Fibroblast of villous mesenchyme (primary cell): ENCODE results near the gene CBFA2T3. TPM values are rescaled to one million over a fixed set of nuclear protein-coding genes. Genes with fewer than 3 reads are reported as not detected.

Experiments
- total RNA-seq: library from RNA; depleted of rRNA; stranded (reverse); fragments of >200 nt; gene quantifications from 2 replicates; pipeline ENCODE4 v1.2.3, GENCODE V29; 2012

The CBFA2T3 gene
- total RNA-seq, 1 donor = not detected

Other genes starting within 250 kb of the CBFA2T3 start
- gene PIEZO1, start 192.0 kb downstream of the CBFA2T3 start, total RNA-seq = 196 and 197 TPM in 2 replicates
- 7.8 and 12.6 TPM in 2 replicates for gene CDT1, start 173.4 kb downstream of the CBFA2T3 start, total RNA-seq
- gene APRT, start 165.3 kb downstream of the CBFA2T3 start, total RNA-seq = 39.7 and 46.1 TPM in 2 replicates
- gene GALNS, start 120.3 kb downstream of the CBFA2T3 start, total RNA-seq = 24.8 and 26.3 TPM in 2 replicates
- gene TRAPPC2L, start 120.1 kb downstream of the CBFA2T3 start, total RNA-seq = 34.5 and 49.6 TPM in 2 replicates
- gene PABPN1L, start 110.5 kb downstream of the CBFA2T3 start, total RNA-seq = not detected in 2 replicates
- gene ACSF3, start 116.6 kb upstream of the CBFA2T3 start, total RNA-seq = 20.7 and 22.9 TPM in 2 replicates
- under 0.01 and 0.32 TPM in 2 replicates for gene CDH15, start 194.5 kb upstream of the CBFA2T3 start, total RNA-seq
- gene SLC22A31, start 223.3 kb upstream of the CBFA2T3 start, total RNA-seq = under 0.01 TPM in 1 of 2 replicates, not detected in the other
- 8.7 and 16.4 TPM in 2 replicates for gene ZNF778, start 240.5 kb upstream of the CBFA2T3 start, total RNA-seq